Liver (tissue), 2 donors: ENCODE measurements around the gene PSMA1.

Experiments used
- ATF3 ChIP-seq: IDR thresholded peaks from 2 replicates; pipeline ENCODE4 v1.6.1; 2016; ENCODE audit warnings: antibody characterized with exemption
- GABPA ChIP-seq, 2 donors: IDR thresholded peaks in 1 of 2; conservative IDR thresholded peaks in 1 of 2; 2 replicates each; pipeline ENCODE4 v1.6.1; 2016; ENCODE audit warnings: antibody characterized with exemption in 2 of 2, mild to moderate bottlenecking in 1 of 2, moderate library complexity in 1 of 2
- REST ChIP-seq: IDR thresholded peaks from 2 replicates; pipeline ENCODE4 v1.6.1; 2016; ENCODE audit warnings: antibody characterized with exemption, mild to moderate bottlenecking
- donor health status: healthy.

GRCh38 chr11:14463623-14464022 lies 56.6 kb downstream of the PSMA1 start:
- TF ChIP-seq GABPA (IDR thresholded peaks at IDR 0.05 in 1 of 2, conservative IDR thresholded peaks at IDR 0.05 in 1 of 2) = no peak
- no peak for TF ChIP-seq REST
- no peak for TF ChIP-seq ATF3
